Type B pancreatic cell (in vitro differentiated cells): ENCODE results near the gene ADI1. TPM values are rescaled to one million over a fixed set of nuclear protein-coding genes. Genes with fewer than 3 reads are reported as not detected.

Experiments used
- DNase-seq: peaks from one replicate; pipeline ENCODE4 v3.0.0; 2021; ENCODE audit warnings: mixed read lengths; ENCODE audit not compliant: unreplicated experiment; ENCODE audit errors: extremely low spot score
- H3K27ac Mint-ChIP-seq: 2 replicates; pipeline ENCODE4 v1.8.0; 2021; ENCODE audit warnings: mild to moderate bottlenecking, mixed read lengths
- H3K27me3 Mint-ChIP-seq: 2 replicates; pipeline ENCODE4 v1.8.0; 2021; ENCODE audit warnings: mixed read lengths
- H3K36me3 Mint-ChIP-seq: 2 replicates; pipeline ENCODE4 v1.8.0; 2021; ENCODE audit warnings: mixed read lengths
- H3K4me1 Mint-ChIP-seq: one replicate; pipeline ENCODE4 v1.8.0; 2021; ENCODE audit warnings: mixed read lengths; ENCODE audit not compliant: unreplicated experiment
- H3K4me3 Mint-ChIP-seq: 2 replicates; pipeline ENCODE4 v1.8.0; 2021; ENCODE audit warnings: mild to moderate bottlenecking, mixed read lengths
- H3K9me3 Mint-ChIP-seq: 2 replicates; pipeline ENCODE4 v1.8.0; 2021; ENCODE audit warnings: mixed read lengths
- total RNA-seq: library from RNA; stranded (reverse); gene quantifications from 2 replicates; pipeline ENCODE4 v1.2.1, GENCODE V29; 2021; ENCODE audit warnings: low replicate concordance
- TF ChIP-seq, protein P1 (sequence below): fragments of 200-600 bp; sonication (generic); conservative IDR thresholded peaks from 2 replicates; pipeline ENCODE4 v1.5.0; 2021; ENCODE audit warnings: antibody characterized with exemption, mild to moderate bottlenecking

ADI1 gene
- total RNA-seq, 1 donor from 2014 or later: 40.0 TPM

DNA sequence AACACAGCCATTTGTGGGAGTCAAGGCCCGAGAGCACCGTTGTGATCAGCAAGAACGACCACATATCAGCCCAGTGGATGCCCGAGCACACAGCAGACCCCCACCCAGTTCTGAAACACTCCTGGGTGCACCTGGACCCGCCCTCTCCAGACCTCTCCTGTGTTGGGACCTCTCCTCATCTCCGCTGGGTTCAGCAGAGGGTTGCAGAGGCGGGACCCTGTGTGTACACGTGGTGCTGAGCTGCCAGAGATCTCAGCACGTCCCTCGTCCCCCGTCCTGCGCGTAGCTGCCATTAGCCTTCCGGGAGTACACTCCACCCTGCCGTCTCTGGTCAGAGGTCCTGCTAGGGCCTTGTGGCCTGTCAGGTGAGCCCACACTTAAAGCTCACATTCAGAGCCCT, 51.7 kb downstream of the ADI1 start:
- Mint-ChIP-seq H3K4me3 (no peak overlapping the region), H3K27ac (no peak overlapping the region), H3K27me3 (no peaks in the 10 kb centered on the region), H3K4me1 (no peaks in the 10 kb centered on the region), H3K9me3 (no peaks in the 10 kb centered on the region), H3K36me3 (peaks cover 14% of the 10 kb centered on the region)
- DNase-seq: no peak
- TF ChIP-seq, protein P1, sequence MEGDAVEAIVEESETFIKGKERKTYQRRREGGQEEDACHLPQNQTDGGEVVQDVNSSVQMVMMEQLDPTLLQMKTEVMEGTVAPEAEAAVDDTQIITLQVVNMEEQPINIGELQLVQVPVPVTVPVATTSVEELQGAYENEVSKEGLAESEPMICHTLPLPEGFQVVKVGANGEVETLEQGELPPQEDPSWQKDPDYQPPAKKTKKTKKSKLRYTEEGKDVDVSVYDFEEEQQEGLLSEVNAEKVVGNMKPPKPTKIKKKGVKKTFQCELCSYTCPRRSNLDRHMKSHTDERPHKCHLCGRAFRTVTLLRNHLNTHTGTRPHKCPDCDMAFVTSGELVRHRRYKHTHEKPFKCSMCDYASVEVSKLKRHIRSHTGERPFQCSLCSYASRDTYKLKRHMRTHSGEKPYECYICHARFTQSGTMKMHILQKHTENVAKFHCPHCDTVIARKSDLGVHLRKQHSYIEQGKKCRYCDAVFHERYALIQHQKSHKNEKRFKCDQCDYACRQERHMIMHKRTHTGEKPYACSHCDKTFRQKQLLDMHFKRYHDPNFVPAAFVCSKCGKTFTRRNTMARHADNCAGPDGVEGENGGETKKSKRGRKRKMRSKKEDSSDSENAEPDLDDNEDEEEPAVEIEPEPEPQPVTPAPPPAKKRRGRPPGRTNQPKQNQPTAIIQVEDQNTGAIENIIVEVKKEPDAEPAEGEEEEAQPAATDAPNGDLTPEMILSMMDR: no peak

DNA sequence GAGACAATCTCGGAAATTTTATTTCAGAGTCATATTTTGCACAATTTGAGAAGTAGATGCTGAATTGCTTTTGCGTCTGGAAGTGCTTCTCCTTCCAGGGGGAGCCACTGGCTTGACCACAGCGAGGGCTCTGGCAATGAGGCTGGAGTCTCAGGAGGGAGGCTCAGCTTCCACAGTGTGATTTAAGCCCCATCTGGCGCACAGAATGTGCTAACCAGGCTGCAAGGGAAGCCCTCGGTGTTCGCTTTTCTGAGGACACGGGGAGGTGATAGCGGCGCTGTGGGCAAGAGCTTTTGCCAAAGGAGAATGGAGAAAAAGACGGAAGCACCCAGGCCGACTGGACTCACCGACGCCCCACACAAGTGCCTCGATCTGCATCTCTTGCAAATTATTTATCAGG, 52.4 kb downstream of the ADI1 start:
- H3K4me1 Mint-ChIP-seq: peaks cover 4% of the 10 kb centered on the region
- TF ChIP-seq, protein P1: no peak
- no peaks in the 10 kb centered on the region for H3K27me3 Mint-ChIP-seq
- no peak overlapping the region for H3K27ac Mint-ChIP-seq
- H3K4me3 Mint-ChIP-seq: no peak overlapping the region
- DNase-seq: no peak
- H3K9me3 Mint-ChIP-seq: no peaks in the 10 kb centered on the region
- H3K36me3 Mint-ChIP-seq: peaks cover 10% of the 10 kb centered on the region

DNA sequence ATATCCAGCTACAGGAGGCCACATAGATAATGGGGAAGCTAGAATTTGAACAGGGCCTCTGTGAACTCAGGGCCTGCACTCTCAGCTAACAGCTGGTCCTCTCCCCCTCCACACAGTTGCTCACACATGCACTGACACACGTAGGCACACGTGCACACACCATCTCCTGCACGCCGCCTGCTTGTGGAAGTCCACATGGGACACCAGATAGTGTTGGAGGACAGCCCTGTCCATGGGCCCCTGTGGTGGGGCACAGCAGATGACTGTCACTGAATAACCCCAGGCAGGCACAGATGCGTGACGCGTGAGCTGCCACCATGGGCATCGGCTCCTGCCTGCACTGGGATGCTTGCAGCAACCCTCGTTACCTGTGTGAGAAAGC, 52.9 kb downstream of the ADI1 start:
- TF ChIP-seq, protein P1: no peak
- Mint-ChIP-seq H3K27ac (no peak overlapping the region), H3K9me3 (no peaks in the 10 kb centered on the region), H3K4me3 (no peak overlapping the region), H3K27me3 (no peaks in the 10 kb centered on the region), H3K36me3 (peaks cover 10% of the 10 kb centered on the region), H3K4me1 (peaks cover 4% of the 10 kb centered on the region)
- DNase-seq: no peak

DNA sequence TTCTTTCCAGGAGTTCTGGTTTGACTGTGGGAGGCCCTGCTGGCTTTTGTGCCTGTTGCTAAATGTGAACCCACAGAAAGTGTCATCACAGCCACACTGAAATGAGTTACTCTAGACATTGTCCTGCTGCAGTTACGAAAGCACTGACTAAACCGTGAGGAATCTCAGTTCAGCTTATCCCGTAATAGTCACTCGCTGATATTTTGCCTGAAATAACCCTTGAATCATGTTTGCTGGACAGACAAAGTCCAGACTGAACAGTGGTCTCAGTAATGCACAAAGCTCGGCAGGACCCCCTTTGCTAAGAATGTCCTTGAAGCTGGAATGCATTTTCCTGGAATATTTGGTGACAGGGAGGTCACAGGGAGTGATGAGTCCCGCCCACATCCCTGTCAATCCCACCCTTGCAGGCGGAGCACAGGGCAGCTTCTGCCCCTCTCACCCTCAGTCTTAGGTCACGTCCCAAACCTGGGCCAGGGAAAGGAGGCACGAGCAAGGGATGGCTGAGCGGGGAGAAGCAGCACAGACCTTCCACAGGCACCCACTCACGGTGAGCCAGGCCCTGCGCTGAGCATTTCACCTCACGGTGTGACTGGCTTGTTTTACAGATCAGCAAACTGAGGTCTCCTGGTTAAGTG, 53.4 kb downstream of the ADI1 start:
- no peak for DNase-seq

DNA sequence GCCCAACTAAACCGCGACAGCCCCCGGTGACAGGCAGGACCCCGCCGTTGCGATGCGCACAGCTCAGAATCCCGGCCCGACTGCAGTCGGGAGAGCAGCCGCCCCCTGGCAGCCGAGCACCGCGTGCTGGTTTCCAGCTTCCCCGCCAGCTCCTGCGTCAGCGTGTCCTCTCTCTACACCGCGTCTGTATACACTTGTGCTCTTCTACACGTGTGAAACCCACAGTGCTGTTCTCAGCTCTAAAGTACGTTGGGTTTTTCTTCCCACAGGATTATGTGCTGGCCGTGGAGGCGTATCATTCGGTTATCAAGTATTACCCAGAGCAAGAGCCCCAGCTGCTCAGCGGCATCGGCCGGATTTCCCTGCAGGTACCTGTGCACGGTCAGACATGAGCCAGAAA, 54.0 kb downstream of the ADI1 start:
- TF ChIP-seq, protein P1: no peak
- DNase-seq: no peak
- H3K27me3 Mint-ChIP-seq: no peaks in the 10 kb centered on the region
- H3K27ac Mint-ChIP-seq: no peak overlapping the region
- H3K9me3 Mint-ChIP-seq: no peaks in the 10 kb centered on the region
- no peak overlapping the region for H3K4me3 Mint-ChIP-seq
- H3K36me3 Mint-ChIP-seq: peaks cover 10% of the 10 kb centered on the region
- H3K4me1 Mint-ChIP-seq: peaks cover 4% of the 10 kb centered on the region

More for the DNA sequence above, 53.4 kb downstream of the ADI1 start:
- no peaks in the 10 kb centered on the region for H3K27me3 Mint-ChIP-seq
- no peak overlapping the region for H3K27ac Mint-ChIP-seq
- H3K9me3 Mint-ChIP-seq: no peaks in the 10 kb centered on the region
- TF ChIP-seq, protein P1: no peak
- no peak overlapping the region for H3K4me3 Mint-ChIP-seq
- H3K36me3 Mint-ChIP-seq: peaks cover 10% of the 10 kb centered on the region
- peaks cover 4% of the 10 kb centered on the region for H3K4me1 Mint-ChIP-seq
